H1 (cell line): Measurements from ENCODE around the gene ZNF367.

Source experiments
- ATF2 ChIP-seq: IDR thresholded peaks from 2 replicates; pipeline ENCODE4 v1.6.1; 2012; ENCODE audit warnings: low read length, inconsistent platforms
- CTCF ChIP-seq, 3 experiments: IDR thresholded peaks; 1 replicate in 2 of 3; 2 replicates in 1 of 3; pipeline versions ENCODE4 v1.5.1 to v1.6.1; 2011; ENCODE audit warnings: low read length in 3 of 3, mild to moderate bottlenecking in 3 of 3, inconsistent platforms in 2 of 3, low read depth in 1 of 3, moderate library complexity in 1 of 3; ENCODE audit not compliant: insufficient read depth in 1 of 3; ENCODE audit errors: control extremely low read depth in 1 of 3
- EP300 ChIP-seq, 2 experiments: IDR thresholded peaks; 1 replicate in 1 of 2; 2 replicates in 1 of 2; pipeline ENCODE4 v1.6.1; 2011 to 2012; ENCODE audit warnings: low read depth in 2 of 2, low read length in 2 of 2, mild to moderate bottlenecking in 2 of 2, borderline replicate concordance in 1 of 2, inconsistent platforms in 1 of 2, moderate library complexity in 1 of 2
- EZH2 ChIP-seq: fragments of 200-600 bp; sonication (generic); IDR thresholded peaks from 2 replicates; pipeline ENCODE4 v1.7.1; 2012; ENCODE audit warnings: low read depth, mild to moderate bottlenecking, moderate library complexity, low read length, inconsistent platforms; ENCODE audit not compliant: severe bottlenecking
- JUND ChIP-seq: IDR thresholded peaks from 2 replicates; pipeline ENCODE4 v1.6.1; 2011; ENCODE audit warnings: mild to moderate bottlenecking, improper control_type of control experiment, low read length
- POLR2A ChIP-seq, 2 experiments: IDR thresholded peaks; 1 replicate in 1 of 2; 2 replicates in 1 of 2; pipeline ENCODE4 v1.6.1; 2011; ENCODE audit warnings: low read depth in 2 of 2, low read length in 2 of 2, mild to moderate bottlenecking in 2 of 2; ENCODE audit errors: control extremely low read depth in 1 of 2
- POLR2AphosphoS5 ChIP-seq: IDR thresholded peaks from 2 replicates; pipeline ENCODE4 v1.6.1; 2011; ENCODE audit warnings: low read depth, low read length
- SUZ12 ChIP-seq: fragments of 200-600 bp; sonication (generic); IDR thresholded peaks from 2 replicates; pipeline ENCODE4 v1.6.1; 2012; ENCODE audit warnings: mild to moderate bottlenecking, inconsistent platforms, low read length, moderate library complexity, mixed read lengths
- TAF1 ChIP-seq: IDR thresholded peaks from 2 replicates; pipeline ENCODE4 v1.6.1; 2011; ENCODE audit warnings: mild to moderate bottlenecking, low read depth, low read length
- TBP ChIP-seq: IDR thresholded peaks from 2 replicates; pipeline ENCODE4 v1.6.1; 2011; ENCODE audit warnings: low read depth, low read length, improper control_type of control experiment
- TEAD4 ChIP-seq: IDR thresholded peaks from 2 replicates; pipeline ENCODE4 v1.6.1; 2012; ENCODE audit warnings: low read depth, low read length, inconsistent platforms, mixed read lengths

GRCh38 chr9:96399325-96399633 is 18.9 kb downstream of the ZNF367 start:
- TF ChIP-seq JUND (no peak), TEAD4 (no peak), POLR2AphosphoS5 (no peak), POLR2A (IDR thresholded peaks at IDR 0.05; ENCODE audit: control extremely low read depth in 1 of 2, low read depth in 2 of 2, low read length in 2 of 2) (no peak), CTCF (IDR thresholded peaks at IDR 0.05; ENCODE audit: control extremely low read depth in 1 of 3, insufficient read depth in 1 of 3, low read depth in 1 of 3, low read length in 3 of 3) (no peak), TBP (no peak), ATF2 (no peak), TAF1 (no peak), EZH2 (no peak), SUZ12 (no peak), EP300 (IDR thresholded peaks at IDR 0.05; ENCODE audit: borderline replicate concordance in 1 of 2, low read depth in 2 of 2, low read length in 2 of 2) (no peak)
